ENCODE results near the gene TNF.

Gene TNF

GRCh38 chr6:31541658-31542521, 33.5 kb upstream of the TNF start, which contains the start of gene DDX39B (continued):
- peak; percentile 95 for TF ChIP-seq ZBTB11 (tag by site-specific recombination; conservative IDR thresholded peaks at IDR 0.05; ENCODE audit: low read depth)
- TF ChIP-seq ZNF391 (tag by site-specific recombination; IDR thresholded peaks at IDR 0.05; ENCODE audit: borderline replicate concordance, low read depth): peak; percentile 96; the same call in 1 of the 2 replicates
- peak; percentile 93; the same call in 1 of the 2 replicates for TF ChIP-seq ZBTB17 (tag by site-specific recombination; IDR thresholded peaks at IDR 0.05)
- peak; percentile 88 for TF ChIP-seq ZNF324 (tag by site-specific recombination; IDR thresholded peaks at IDR 0.05)
- peak; percentile 91 for TF ChIP-seq ZEB2 (tag by site-specific recombination; IDR thresholded peaks at IDR 0.05)
- no peak for TF ChIP-seq ZNF600 (tag by site-specific recombination; IDR thresholded peaks at IDR 0.05)
- TF ChIP-seq GFI1B (tag by site-specific recombination; IDR thresholded peaks at IDR 0.05): peak; percentile 28; the same call in 1 of the 2 replicates
- TF ChIP-seq SP2 (tag by site-specific recombination; IDR thresholded peaks at IDR 0.05): peak; percentile 90
- TF ChIP-seq ZNF639 (tag by site-specific recombination; IDR thresholded peaks at IDR 0.05): peak; percentile 85
- 0 out of 2 replicates have a peak, but pooled peaks have one; percentile 54 for TF ChIP-seq KLF10 (tag by site-specific recombination; IDR thresholded peaks at IDR 0.05)
- TF ChIP-seq ZNF132 (tag by site-specific recombination; IDR thresholded peaks at IDR 0.05; ENCODE audit: borderline replicate concordance): no peak
- peak; percentile 24; the same call in 1 of the 2 replicates for TF ChIP-seq KLF9 (tag by site-specific recombination; IDR thresholded peaks at IDR 0.05; ENCODE audit: low read depth)
- peak; percentile 64 for TF ChIP-seq SP3 (tag by site-specific recombination; IDR thresholded peaks at IDR 0.05)
- peak; percentile 76 for TF ChIP-seq ZBTB10 (tag by site-specific recombination; IDR thresholded peaks at IDR 0.05)
- no peak for TF ChIP-seq ZNF777 (tag by site-specific recombination; IDR thresholded peaks at IDR 0.05; ENCODE audit: borderline replicate concordance)
- no peak for TF ChIP-seq ZNF707 (tag by site-specific recombination; IDR thresholded peaks at IDR 0.05)
- peak; percentile 80 for TF ChIP-seq SP7 (tag by site-specific recombination; IDR thresholded peaks at IDR 0.05)
- peak; percentile 30; the same call in 1 of the 2 replicates for TF ChIP-seq GLIS2 (tag by site-specific recombination; IDR thresholded peaks at IDR 0.05)
- no peak for TF ChIP-seq ZNF302 (tag by site-specific recombination; IDR thresholded peaks at IDR 0.05; ENCODE audit: low read depth)
- peak; percentile 95 for TF ChIP-seq ZBTB20 (tag by site-specific recombination; IDR thresholded peaks at IDR 0.05)
- TF ChIP-seq ZNF398 (tag by site-specific recombination; IDR thresholded peaks at IDR 0.05): 0 out of 2 replicates have a peak, but pooled peaks have one; percentile 43
- TF ChIP-seq ZNF10 (tag by site-specific recombination; IDR thresholded peaks at IDR 0.05): no peak
- TF ChIP-seq ZNF341 (tag by site-specific recombination; IDR thresholded peaks at IDR 0.05; ENCODE audit: low read depth): peak; percentile 64
- TF ChIP-seq ZNF660 (tag by site-specific recombination; IDR thresholded peaks at IDR 0.05): peak; percentile 73
- peak; percentile 82 for TF ChIP-seq ZNF280D (tag by site-specific recombination; IDR thresholded peaks at IDR 0.05)
- peak; percentile 63 for TF ChIP-seq FEZF1 (tag by site-specific recombination; IDR thresholded peaks at IDR 0.05)
